CD4-positive, alpha-beta T cell treated with Interleukin-15 for 1 hour (primary cell): ENCODE results near the gene EFS.
"Not testable (repeated sequence)": the region's sequence is repeated elsewhere in the genome, so short reads cannot be mapped to it uniquely, and the experiment has no call there.

Source experiments
- DNase-seq: peaks from one replicate; pipeline ENCODE4 v3.0.0-alpha.2; 2020

Gene EFS

GRCh38 chr14:23399136-23399535, 34.2 kb upstream of the EFS start:
- DNase-seq: no peak

- DNase-seq: no peak
Observed at GRCh38 chr14:23398348-23398747, 33.4 kb upstream of the EFS start.

- no peak for DNase-seq
Observed at GRCh38 chr14:23396781-23397407, 31.9 kb upstream of the EFS start.

- no peak for DNase-seq
Observed at GRCh38 chr14:23396126-23396525, 31.2 kb upstream of the EFS start.

GRCh38 chr14:23392613-23393012, 27.6 kb upstream of the EFS start:
- DNase-seq: no peak

- DNase-seq: not testable (repeated sequence)
Observed at GRCh38 chr14:23389871-23390270, 24.9 kb upstream of the EFS start.

- no peak for DNase-seq
Observed at GRCh38 chr14:23389396-23389795, 24.4 kb upstream of the EFS start.

- DNase-seq: no peak
Observed at GRCh38 chr14:23388996-23389395, 24.0 kb upstream of the EFS start.

GRCh38 chr14:23387916-23388882, 23.2 kb upstream of the EFS start:
- no peak for DNase-seq

- no peak for DNase-seq
Observed at GRCh38 chr14:23386999-23387398, 22.0 kb upstream of the EFS start.

GRCh38 chr14:23386266-23386657, 21.3 kb upstream of the EFS start:
- not testable (repeated sequence) for DNase-seq

- no peak for DNase-seq
Observed at GRCh38 chr14:23385642-23386265, 20.8 kb upstream of the EFS start.

GRCh38 chr14:23385244-23385641, 20.3 kb upstream of the EFS start:
- no peak for DNase-seq

- no peak for DNase-seq
Observed at GRCh38 chr14:23384364-23385080, 19.6 kb upstream of the EFS start.

- no peak for DNase-seq
Observed at GRCh38 chr14:23382731-23383440, 17.9 kb upstream of the EFS start.

- DNase-seq: no peak
Observed at GRCh38 chr14:23382276-23382675, 17.3 kb upstream of the EFS start.

- no peak for DNase-seq
Observed at GRCh38 chr14:23381871-23382270, 16.9 kb upstream of the EFS start.

GRCh38 chr14:23380976-23381375, 16.0 kb upstream of the EFS start:
- DNase-seq: no peak

GRCh38 chr14:23380197-23380914, 15.4 kb upstream of the EFS start:
- DNase-seq: no peak

GRCh38 chr14:23379366-23380196, 14.6 kb upstream of the EFS start:
- peak; percentile 62 for DNase-seq
